K562 (cell line): Measurements from ENCODE around the gene TRIM47.

Experiments
- CHD1 ChIP-seq: fragments of 200-600 bp; sonication (generic); IDR thresholded peaks from one replicate; pipeline ENCODE4 v1.6.1; 2012; ENCODE audit warnings: mild to moderate bottlenecking, moderate library complexity, low read length, inconsistent platforms
- FOSL1 ChIP-seq: fragments of 200-800 bp; sonication (Bioruptor generic); conservative IDR thresholded peaks from 2 replicates; pipeline ENCODE4 v1.6.1; 2016; ENCODE audit warnings: missing genetic modification characterization, missing compliant biosample characterization
- SFPQ ChIP-seq: fragments of 200-400 bp; formaldehyde crosslinking; IDR thresholded peaks from 2 replicates; pipeline ENCODE4 v1.6.1; 2017; ENCODE audit warnings: mild to moderate bottlenecking, low read depth, low read length, moderate library complexity
- TBL1XR1 ChIP-seq, 2 experiments: IDR thresholded peaks; 2 replicates each; pipeline ENCODE4 v1.6.1; 2012; ENCODE audit warnings: improper control_type of control experiment in 2 of 2, low read length in 2 of 2, mild to moderate bottlenecking in 1 of 2
- U2AF2 ChIP-seq: fragments of 200-400 bp; formaldehyde crosslinking; optimal IDR thresholded peaks from 2 replicates; pipeline ENCODE3; 2017; ENCODE audit warnings: low read depth, mild to moderate bottlenecking, low read length

DNA sequence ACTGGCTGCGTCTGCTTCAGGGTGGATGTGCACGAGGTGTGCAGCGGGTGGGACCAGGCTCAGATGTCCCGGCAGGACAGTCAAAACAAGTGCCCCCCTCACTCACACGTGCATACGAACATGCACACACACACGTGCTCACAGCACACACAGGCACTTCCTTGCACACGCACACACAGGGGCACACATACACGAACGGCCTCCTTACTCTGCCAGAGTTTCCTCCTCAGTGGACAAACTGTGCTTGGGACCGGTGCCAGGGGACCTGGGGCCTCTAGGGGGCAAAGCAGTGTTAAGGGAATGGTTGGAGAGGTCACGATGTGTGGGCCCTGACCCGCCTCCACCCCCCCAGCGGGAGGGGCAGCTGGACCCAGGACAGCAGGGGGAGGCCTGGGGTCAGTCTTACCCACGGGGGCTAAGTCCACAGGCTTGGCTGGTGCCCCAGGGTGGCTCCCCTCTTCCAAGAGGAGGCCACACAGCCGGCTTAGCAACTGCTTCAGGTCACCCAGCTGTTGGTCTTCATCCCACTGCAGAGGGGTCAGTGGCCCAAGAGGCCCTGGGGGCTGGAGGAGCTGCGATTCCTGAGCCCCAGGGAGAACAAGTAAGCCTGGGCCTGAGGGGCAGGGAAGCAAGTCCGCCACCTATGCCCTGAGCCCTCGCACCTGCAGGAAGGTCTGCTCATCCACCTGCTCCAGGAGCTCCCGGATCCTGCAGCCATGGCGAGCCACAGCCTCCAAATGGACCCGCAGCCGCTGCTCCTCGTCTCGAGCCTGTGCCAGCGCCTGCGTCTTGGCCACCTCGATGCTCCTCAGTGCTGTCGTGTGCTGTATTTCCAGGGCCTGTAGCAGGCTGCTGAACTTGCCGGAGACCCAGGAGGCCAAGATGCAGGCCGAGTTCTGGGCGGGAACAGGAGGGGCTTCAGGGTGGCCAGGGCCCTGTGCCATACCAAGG lies 13.5 kb upstream of the TRIM47 start:
- no peak for TF ChIP-seq TBL1XR1 (IDR thresholded peaks at IDR 0.05; ENCODE audit: low read length in 2 of 2)
- TF ChIP-seq CHD1, result no peak
- no peak for TF ChIP-seq U2AF2
- no peak for TF ChIP-seq FOSL1 (tag)
- no peak for TF ChIP-seq SFPQ
